ENCODE data around the gene SLC2A11. TPM values are rescaled to one million over a fixed set of nuclear protein-coding genes. Genes with fewer than 3 reads are reported as not detected.

SLC2A11 gene
- total and polyA plus RNA-seq, 8 donors = 3.2 to 10.3 (median 6.7) TPM

GRCh38 chr22:23892130-23892529 lies 34.5 kb downstream of the SLC2A11 start:
- no peak overlapping the region for H3K4me3 ChIP-seq
- H3K4me1 ChIP-seq = peaks cover 19 to 46% (median 38%) of the 10 kb centered on the region in 4 donors
- DNase-seq = no peak
- WGBS, 5 donors = 91 to 100% (median 97%) methylated on average over 2 of the region's 2 CpGs
- H3K36me3 ChIP-seq = peaks cover 15 to 18% (median 16%) of the 10 kb centered on the region in 4 donors
- H3K27me3 ChIP-seq = no peaks in the 10 kb centered on the region
- intact Hi-C loops (cut with DNase I; ENCODE audit: low total_unique reads) = no loop called here
- TF ChIP-seq CTCF (IDR thresholded peaks at IDR 0.05) (no peak), EP300 (IDR thresholded peaks at IDR 0.05) (no peak), POLR2AphosphoS5 (IDR thresholded peaks at IDR 0.05) (no peak), POLR2A (IDR thresholded peaks at IDR 0.05) (no peak)
- no peaks in the 10 kb centered on the region for H3K9me3 ChIP-seq
- H3K27ac ChIP-seq = no peak overlapping the region

- H3K9me3 ChIP-seq = no peaks in the 10 kb centered on the region
- H3K4me1 ChIP-seq = peaks cover 19 to 46% (median 41%) of the 10 kb centered on the region in 4 donors
- H3K36me3 ChIP-seq = peaks cover 19 to 23% (median 21%) of the 10 kb centered on the region in 4 donors
- DNase-seq = no peak
- no peak for TF ChIP-seq EP300 (IDR thresholded peaks at IDR 0.05)
- TF ChIP-seq POLR2AphosphoS5 (IDR thresholded peaks at IDR 0.05) = no peak
- no peak for TF ChIP-seq CTCF (IDR thresholded peaks at IDR 0.05)
- no peak for TF ChIP-seq POLR2A (IDR thresholded peaks at IDR 0.05)
- peak overlapping the region in 2 of 5 donors; percentile 97 to 98 for H3K27ac ChIP-seq
- intact Hi-C loops (cut with DNase I; ENCODE audit: low total_unique reads) = no loop called here
- 59 to 89% (median 83%) methylated on average over 4 of the region's 4 CpGs for WGBS, 5 donors
- H3K4me3 ChIP-seq = no peak overlapping the region
- H3K27me3 ChIP-seq = no peaks in the 10 kb centered on the region
Observed at GRCh38 chr22:23892706-23893105, 35.0 kb downstream of the SLC2A11 start.

- peak overlapping the region; percentile 95 to 99 (median 97) for H3K27ac ChIP-seq
- H3K36me3 ChIP-seq = peaks cover 19 to 24% (median 22%) of the 10 kb centered on the region in 4 donors
- H3K4me3 ChIP-seq = peak overlapping the region; percentile 63 to 79 (median 74)
- no peaks in the 10 kb centered on the region for H3K27me3 ChIP-seq
- intact Hi-C loops (cut with DNase I; ENCODE audit: low total_unique reads) = no loop called here
- 29 to 47% (median 33%) methylated on average over 5 to 11 of the region's 11 CpGs for WGBS, 5 donors
- TF ChIP-seq POLR2AphosphoS5 (IDR thresholded peaks at IDR 0.05) (no peak), POLR2A (IDR thresholded peaks at IDR 0.05) (no peak), EP300 (IDR thresholded peaks at IDR 0.05) (no peak), CTCF (IDR thresholded peaks at IDR 0.05) (no peak)
- peak in 1 of 2 donors; percentile 73 for DNase-seq
- H3K9me3 ChIP-seq = no peaks in the 10 kb centered on the region
- H3K4me1 ChIP-seq = peaks cover 19 to 46% (median 43%) of the 10 kb centered on the region in 4 donors
Observed at GRCh38 chr22:23893121-23893944, 35.7 kb downstream of the SLC2A11 start.

- DNase-seq = peak; percentile 97 to 99
- Histone ChIP-seq H3K9me3 (no peaks in the 10 kb centered on the region), H3K27me3 (no peaks in the 10 kb centered on the region), H3K36me3 (peaks cover 19 to 24% (median 22%) of the 10 kb centered on the region in 4 donors), H3K27ac (peak within 1 kb of the TSS; percentile 95 to 99 (median 97)), H3K4me1 (peaks cover 19 to 44% (median 40%) of the 10 kb centered on the region in 4 donors), H3K4me3 (peak within 1 kb of the TSS; percentile 63 to 79 (median 74))
- no peak for TF ChIP-seq EP300 (IDR thresholded peaks at IDR 0.05)
- peak in 2 of 4 donors; percentile 58 to 86 for TF ChIP-seq POLR2A (IDR thresholded peaks at IDR 0.05)
- peak; percentile 70 to 99 (median 97) for TF ChIP-seq POLR2AphosphoS5 (IDR thresholded peaks at IDR 0.05)
- peak in 5 of 7 experiments; percentile 50 to 78 (median 72) for TF ChIP-seq CTCF (IDR thresholded peaks at IDR 0.05)
- intact Hi-C loops (cut with DNase I; ENCODE audit: low total_unique reads) = no loop called here
- 0% methylated on average over 30 to 72 of the region's 72 CpGs for WGBS, 5 donors
Observed at GRCh38 chr22:23893945-23894709, 36.5 kb downstream of the SLC2A11 start, which contains the start of gene MIF. TSS of gene MIF (plus strand) at chr22:23894383. CDS start at chr22:23894475, 92 bp downstream.

All from stomach (tissue), 9 donors.